Kidney (tissue), 14 donors: Measurements from ENCODE around the gene MYMK. TPM values are rescaled to one million over a fixed set of nuclear protein-coding genes. Genes with fewer than 3 reads are reported as not detected.

Experiments
- DNase-seq, 5 donors: peaks; one replicate each; pipeline ENCODE4 v3.0.0-alpha.2; 2013 to 2020
- FAIRE-seq: peaks from 2 replicates; lab custom pipeline; 2012; peaks lifted over from hg19 to GRCh38; lab: Jason Lieb, UNC
- H3K27ac ChIP-seq, 2 donors: one replicate each; pipeline ENCODE4 v1.7.0; 2013; ENCODE audit warnings: low read depth in 2 of 2, low read length in 2 of 2, inconsistent platforms in 1 of 2
- H3K27me3 ChIP-seq: one replicate; pipeline ENCODE4 v1.7.1; 2013; ENCODE audit warnings: low read length, inconsistent platforms; ENCODE audit not compliant: control insufficient read depth, insufficient read depth
- H3K36me3 ChIP-seq, 3 donors: one replicate each; pipeline versions ENCODE4 v1.7.0 to v1.7.1; 2013; ENCODE audit warnings: low read length in 3 of 3, control low read depth in 1 of 3, inconsistent platforms in 1 of 3; ENCODE audit not compliant: insufficient read depth in 3 of 3, control insufficient read depth in 2 of 3
- H3K4me1 ChIP-seq, 3 donors: one replicate each; pipeline versions ENCODE4 v1.7.0 to v1.7.1; 2013; ENCODE audit warnings: low read length in 3 of 3, inconsistent platforms in 1 of 3, low read depth in 1 of 3; ENCODE audit not compliant: control insufficient read depth in 2 of 3, insufficient read depth in 2 of 3
- H3K4me3 ChIP-seq, 3 donors: one replicate each; pipeline versions ENCODE4 v1.7.0 to v1.8.1; 2013; ENCODE audit warnings: low read length in 3 of 3, control low read depth in 1 of 3, inconsistent platforms in 1 of 3
- H3K9ac ChIP-seq, 3 donors: one replicate each; pipeline versions ENCODE4 v1.7.0 to v1.7.1; 2013; ENCODE audit warnings: low read length in 3 of 3, control low read depth in 1 of 3, inconsistent platforms in 1 of 3
- H3K9me3 ChIP-seq, 3 donors: one replicate each; pipeline versions ENCODE4 v1.7.0 to v1.7.1; 2013; ENCODE audit warnings: low read length in 3 of 3, control low read depth in 1 of 3, inconsistent platforms in 1 of 3; ENCODE audit not compliant: control insufficient read depth in 2 of 3, insufficient read depth in 1 of 3
- intact Hi-C: fragments of 100-400 bp; cut with DNase I; formaldehyde crosslinking; loops from one replicate; pipeline ENCODE4 v1.11.1; 2022
- polyA plus RNA-seq: library from polyadenylated mRNA; stranded (reverse); fragments of 350-450 nt; fragmentation: Illumina TruSeq; extraction: RNeasy Lipid Tissue Mini Kit (QIAGEN cat#74804); gene quantifications from one replicate; pipeline ENCODE4 v1.2.3, GENCODE V29; 2014; ENCODE audit warnings: low read depth, low replicate concordance; ENCODE audit not compliant: insufficient read depth
- total RNA-seq: library from RNA; stranded (reverse); fragmentation: NEBNext Ultra II Directional; extraction: Animal tissue kit (Norgen Biotek cat#: 25700); gene quantifications from one replicate; pipeline ENCODE4 v1.2.1, GENCODE V29; 2021
- TF ChIP-seq, protein P1 (sequence below): IDR thresholded peaks from 3 replicates; pipeline ENCODE4 v1.5.1; 2012; ENCODE audit warnings: mild to moderate bottlenecking, moderate library complexity, borderline replicate concordance; ENCODE audit not compliant: insufficient read depth; ENCODE audit errors: extremely low read depth
- donor health status: control.
- donor health status: control.
- donor health status: control.
- donor health status: control.
- donor health status: control.
- donor health status: DM: yes; HTN: yes; CAD: no.
- donor health status: Normal renal cell carcinoma (clear cell type).

MYMK gene
- total and polyA plus RNA-seq, 2 donors from 2014 or later, result not detected

DNA sequence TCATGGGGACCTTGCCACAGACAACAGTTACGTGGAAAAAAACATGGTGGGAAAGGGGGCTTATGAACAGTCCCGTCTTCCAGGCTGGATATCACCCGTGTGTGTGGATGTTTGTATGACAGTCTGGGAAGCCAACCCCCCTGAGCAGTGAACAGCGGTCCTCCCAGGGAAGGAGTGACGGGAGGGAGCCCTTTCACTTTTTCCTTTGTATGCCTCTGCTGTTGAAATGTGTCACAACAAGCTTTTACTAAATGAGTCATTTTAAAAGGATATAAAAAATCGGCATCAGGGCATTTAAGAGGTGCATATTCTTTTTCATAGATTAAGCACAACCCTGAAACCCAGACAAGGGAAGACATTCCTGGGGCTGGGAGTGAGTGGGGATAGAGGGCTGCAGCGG, 5.1 kb downstream of the MYMK start:
- DNase-seq (peak in 1 of 5 donors; percentile 34), FAIRE-seq (no peak)
- H3K9me3 ChIP-seq, result no peaks in the 10 kb centered on the region
- H3K4me3 ChIP-seq, result no peak overlapping the region
- H3K9ac ChIP-seq, result no peak overlapping the region
- no peaks in the 10 kb centered on the region for H3K36me3 ChIP-seq
- no peak overlapping the region for H3K27ac ChIP-seq
- peaks cover 0 to 19% (median 5%) of the 10 kb centered on the region in 3 donors for H3K4me1 ChIP-seq
- TF ChIP-seq, protein P1, sequence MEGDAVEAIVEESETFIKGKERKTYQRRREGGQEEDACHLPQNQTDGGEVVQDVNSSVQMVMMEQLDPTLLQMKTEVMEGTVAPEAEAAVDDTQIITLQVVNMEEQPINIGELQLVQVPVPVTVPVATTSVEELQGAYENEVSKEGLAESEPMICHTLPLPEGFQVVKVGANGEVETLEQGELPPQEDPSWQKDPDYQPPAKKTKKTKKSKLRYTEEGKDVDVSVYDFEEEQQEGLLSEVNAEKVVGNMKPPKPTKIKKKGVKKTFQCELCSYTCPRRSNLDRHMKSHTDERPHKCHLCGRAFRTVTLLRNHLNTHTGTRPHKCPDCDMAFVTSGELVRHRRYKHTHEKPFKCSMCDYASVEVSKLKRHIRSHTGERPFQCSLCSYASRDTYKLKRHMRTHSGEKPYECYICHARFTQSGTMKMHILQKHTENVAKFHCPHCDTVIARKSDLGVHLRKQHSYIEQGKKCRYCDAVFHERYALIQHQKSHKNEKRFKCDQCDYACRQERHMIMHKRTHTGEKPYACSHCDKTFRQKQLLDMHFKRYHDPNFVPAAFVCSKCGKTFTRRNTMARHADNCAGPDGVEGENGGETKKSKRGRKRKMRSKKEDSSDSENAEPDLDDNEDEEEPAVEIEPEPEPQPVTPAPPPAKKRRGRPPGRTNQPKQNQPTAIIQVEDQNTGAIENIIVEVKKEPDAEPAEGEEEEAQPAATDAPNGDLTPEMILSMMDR, result no peak
- no peaks in the 10 kb centered on the region for H3K27me3 ChIP-seq
- intact Hi-C loops, result no loop called here

DNA sequence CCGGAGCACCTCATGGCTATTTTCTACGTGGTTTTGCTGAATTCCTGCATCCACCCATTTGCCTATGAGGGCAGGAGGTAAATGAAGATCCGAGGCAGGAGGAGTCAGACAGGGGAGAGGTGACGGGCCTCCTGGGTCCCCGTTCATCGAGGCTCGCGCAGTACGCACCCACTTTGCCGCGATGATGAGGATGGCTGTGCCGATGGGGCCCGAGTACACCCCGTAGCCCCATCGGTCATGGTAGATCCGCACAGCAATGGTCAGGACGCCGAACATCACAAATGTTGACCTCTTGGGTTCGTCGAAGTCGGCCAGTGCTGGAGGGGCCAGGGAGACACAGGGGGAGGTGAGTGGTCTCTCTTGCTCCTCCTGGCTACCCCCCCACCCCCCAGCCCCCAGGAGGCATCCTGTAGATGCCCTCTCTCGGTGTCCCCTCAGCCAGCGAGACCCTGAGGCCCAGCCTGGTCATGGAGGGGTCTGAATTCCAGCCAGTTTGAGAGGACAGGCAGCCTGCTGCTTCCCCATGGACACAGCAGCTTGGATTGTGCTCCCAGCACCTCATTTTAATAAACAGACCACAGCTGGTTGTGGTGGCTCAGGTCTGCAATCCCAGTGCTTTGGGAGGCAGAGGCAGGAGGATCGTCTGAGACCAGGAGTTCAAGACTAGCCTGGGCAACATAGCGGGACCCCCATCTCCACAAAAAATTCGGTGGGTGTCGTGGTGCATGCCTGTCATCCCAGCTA, 5.9 kb downstream of the MYMK start:
- Histone ChIP-seq H3K4me1 (peaks cover 0 to 21% (median 9%) of the 10 kb centered on the region in 3 donors), H3K9ac (no peak overlapping the region), H3K36me3 (no peaks in the 10 kb centered on the region), H3K9me3 (no peaks in the 10 kb centered on the region), H3K27me3 (no peaks in the 10 kb centered on the region), H3K4me3 (no peak overlapping the region), H3K27ac (no peak overlapping the region)
- intact Hi-C loops, result no loop called here
- FAIRE-seq (no peak), DNase-seq (peak in 1 of 5 donors; percentile 62)
- TF ChIP-seq, protein P1, result no peak

DNA sequence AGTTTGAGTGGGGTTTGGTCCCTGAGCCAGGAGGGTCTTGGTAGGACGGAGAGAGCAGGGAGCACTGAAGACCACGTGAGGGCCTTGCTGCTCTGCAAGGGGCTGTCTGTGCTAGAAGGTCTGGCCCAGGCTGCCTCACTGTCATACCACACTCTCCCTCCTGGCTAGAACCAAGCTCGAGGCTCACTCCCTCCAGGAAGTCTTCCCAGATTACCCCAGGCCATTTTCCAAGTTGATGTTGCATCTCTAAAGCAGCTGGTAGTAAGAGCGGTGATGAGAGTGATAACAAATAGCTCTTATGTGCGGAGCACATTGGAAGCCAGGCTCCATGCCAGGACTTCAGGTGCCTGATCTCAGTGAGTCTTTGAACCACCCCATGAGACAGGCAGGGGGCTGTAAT, 6.6 kb downstream of the MYMK start:
- Histone ChIP-seq H3K4me1 (peaks cover 0 to 21% (median 9%) of the 10 kb centered on the region in 3 donors), H3K9ac (no peak overlapping the region), H3K27me3 (no peaks in the 10 kb centered on the region), H3K9me3 (no peaks in the 10 kb centered on the region), H3K36me3 (no peaks in the 10 kb centered on the region), H3K4me3 (no peak overlapping the region), H3K27ac (no peak overlapping the region)
- FAIRE-seq (no peak), DNase-seq (no peak)
- TF ChIP-seq, protein P1, result no peak
- intact Hi-C loops, result no loop called here

DNA sequence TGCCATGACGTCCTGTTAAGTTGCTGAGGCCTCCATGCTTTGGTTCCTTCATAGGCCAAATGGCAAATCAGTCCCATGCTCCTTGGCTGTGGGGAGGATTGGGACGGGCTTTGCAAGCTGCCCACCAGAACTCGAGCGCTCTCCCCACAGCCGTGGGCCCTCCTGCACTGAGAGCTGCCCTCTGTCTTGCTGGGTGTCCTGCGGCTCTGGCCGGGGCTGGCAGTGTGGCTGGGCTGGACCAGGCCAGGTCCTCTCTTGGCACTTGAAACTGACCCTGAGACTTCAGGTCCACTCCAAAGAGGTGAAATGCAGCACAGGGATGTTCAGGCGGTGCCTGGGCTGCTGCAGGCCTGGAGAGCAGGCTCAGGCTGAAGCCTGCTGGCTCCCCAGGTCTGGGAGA, 7.0 kb downstream of the MYMK start:
- no peak for FAIRE-seq
- intact Hi-C loops, result no loop called here
- Histone ChIP-seq H3K9me3 (no peaks in the 10 kb centered on the region), H3K4me1 (peaks cover 0 to 21% (median 9%) of the 10 kb centered on the region in 3 donors), H3K36me3 (no peaks in the 10 kb centered on the region), H3K27me3 (no peaks in the 10 kb centered on the region), H3K27ac (no peak overlapping the region), H3K9ac (no peak overlapping the region), H3K4me3 (no peak overlapping the region)
- TF ChIP-seq, protein P1, result no peak
- DNase-seq, result peak in 1 of 5 donors; percentile 37
